Keratinocyte (primary cell): ENCODE data around the gene WNT7A. TPM values are rescaled to one million over a fixed set of nuclear protein-coding genes. Genes with fewer than 3 reads are reported as not detected.

Source experiments
- DNase-seq: peaks from one replicate; pipeline ENCODE4 v3.0.0-alpha.2; 2011; ENCODE audit warnings: low read depth, missing footprints, low spot score
- FAIRE-seq: peaks from 2 replicates; lab custom pipeline; 2011; peaks lifted over from hg19 to GRCh38; lab: Jason Lieb, UNC
- H2AFZ ChIP-seq: 2 replicates; pipeline ENCODE4 v1.6.0; 2012; ENCODE audit warnings: low read length, control low read depth, inconsistent platforms; ENCODE audit not compliant: control insufficient read depth
- H3K27ac ChIP-seq: 2 replicates; pipeline ENCODE4 v1.5.1; 2011; ENCODE audit warnings: low read length; ENCODE audit not compliant: control insufficient read depth, insufficient read depth
- H3K27me3 ChIP-seq: 3 replicates; pipeline ENCODE4 v1.6.0; 2011; ENCODE audit warnings: low read length; ENCODE audit not compliant: control insufficient read depth, insufficient read depth; ENCODE audit errors: extremely low read depth
- H3K36me3 ChIP-seq, 2 experiments: 2 replicates in 1 of 2; 3 replicates in 1 of 2; pipeline ENCODE4 v1.5.1; 2011; ENCODE audit warnings: low read length in 2 of 2, mild to moderate bottlenecking in 1 of 2; ENCODE audit not compliant: control insufficient read depth in 2 of 2, insufficient read depth in 2 of 2; ENCODE audit errors: extremely low read depth in 1 of 2
- H3K4me1 ChIP-seq: 3 replicates; pipeline ENCODE4 v1.5.1; 2011; ENCODE audit warnings: low read length; ENCODE audit not compliant: control insufficient read depth, insufficient read depth; ENCODE audit errors: extremely low read depth
- H3K4me2 ChIP-seq: 3 replicates; pipeline ENCODE4 v1.6.0; 2011; ENCODE audit warnings: low read depth, low read length; ENCODE audit not compliant: control insufficient read depth, insufficient read depth; ENCODE audit errors: extremely low read depth
- H3K4me3 ChIP-seq, 3 experiments: fragments of 200-600 bp in 1 of 3; sonication (generic) in 1 of 3; 2 replicates in 2 of 3; 3 replicates in 1 of 3; pipeline ENCODE4 v1.5.1; 2011 to 2016; ENCODE audit warnings: low read length in 3 of 3, mild to moderate bottlenecking in 3 of 3, control low read depth in 2 of 3, inconsistent platforms in 1 of 3, low read depth in 1 of 3, mixed read lengths in 1 of 3, mixed run types in 1 of 3, moderate library complexity in 1 of 3; ENCODE audit not compliant: control insufficient read depth in 2 of 3, insufficient read depth in 2 of 3; ENCODE audit errors: extremely low read depth in 1 of 3
- H3K79me2 ChIP-seq: 2 replicates; pipeline ENCODE4 v1.6.0; 2012; ENCODE audit warnings: low read length; ENCODE audit not compliant: control insufficient read depth, insufficient read depth
- H3K9ac ChIP-seq: 3 replicates; pipeline ENCODE4 v1.6.0; 2011; ENCODE audit warnings: low read length; ENCODE audit not compliant: control insufficient read depth, insufficient read depth; ENCODE audit errors: extremely low read depth
- H3K9me1 ChIP-seq: 3 replicates; pipeline ENCODE4 v1.6.0; 2011; ENCODE audit warnings: low read length; ENCODE audit not compliant: control insufficient read depth, insufficient read depth; ENCODE audit errors: extremely low read depth
- H3K9me3 ChIP-seq: 2 replicates; pipeline ENCODE4 v1.5.1; 2012; ENCODE audit warnings: low read depth, low read length; ENCODE audit not compliant: control insufficient read depth
- H4K20me1 ChIP-seq: 3 replicates; pipeline ENCODE4 v1.6.0; 2011; ENCODE audit warnings: low read length; ENCODE audit not compliant: control insufficient read depth, insufficient read depth; ENCODE audit errors: extremely low read depth
- CTCF ChIP-seq, 3 experiments: IDR thresholded peaks in 1 of 3; conservative IDR thresholded peaks in 1 of 3; optimal IDR thresholded peaks in 1 of 3; 2 replicates in 2 of 3; 3 replicates in 1 of 3; pipeline versions ENCODE3 to v1.5.1; 2011; ENCODE audit warnings: low read length in 3 of 3, mild to moderate bottlenecking in 3 of 3, moderate library complexity in 2 of 3, control low read depth in 1 of 3, inconsistent platforms in 1 of 3; ENCODE audit not compliant: insufficient read depth in 2 of 3; ENCODE audit errors: extremely low read depth in 1 of 3
- EZH2 ChIP-seq: IDR thresholded peaks from one replicate; pipeline ENCODE4 v1.6.1; 2012; ENCODE audit warnings: inconsistent platforms, mild to moderate bottlenecking, low read length, moderate library complexity
- dilution Hi-C: fragments of 300-500 bp; cut with MboI; formaldehyde crosslinking; loops from one replicate; pipeline ENCODE4 v1.7.0; 2020; ENCODE audit warnings: low sequenced_read_pairs; ENCODE audit not compliant: extremely low pct_ligation_motif_present
- polyA plus RNA-seq, 5 experiments: library from polyadenylated mRNA; depleted of rRNA in 3 of 5; stranded (reverse) in 3 of 5; stranded (forward) in 1 of 5; unstranded in 1 of 5; fragments of >200 nt; gene quantifications; 1 replicate in 1 of 5; 2 replicates in 3 of 5; 3 replicates in 1 of 5; pipeline versions ENCODE4 v1.2.1 to v1.2.3, GENCODE V29; 2011 to 2012; ENCODE audit warnings: missing spikeins in 2 of 5, low read depth in 1 of 5, low replicate concordance in 1 of 5

WNT7A gene
- polyA plus RNA-seq, 1 donor (not counting 4 experiments of a cell fraction or from before 2014, with no cell fraction given) = 20.3 TPM

DNA sequence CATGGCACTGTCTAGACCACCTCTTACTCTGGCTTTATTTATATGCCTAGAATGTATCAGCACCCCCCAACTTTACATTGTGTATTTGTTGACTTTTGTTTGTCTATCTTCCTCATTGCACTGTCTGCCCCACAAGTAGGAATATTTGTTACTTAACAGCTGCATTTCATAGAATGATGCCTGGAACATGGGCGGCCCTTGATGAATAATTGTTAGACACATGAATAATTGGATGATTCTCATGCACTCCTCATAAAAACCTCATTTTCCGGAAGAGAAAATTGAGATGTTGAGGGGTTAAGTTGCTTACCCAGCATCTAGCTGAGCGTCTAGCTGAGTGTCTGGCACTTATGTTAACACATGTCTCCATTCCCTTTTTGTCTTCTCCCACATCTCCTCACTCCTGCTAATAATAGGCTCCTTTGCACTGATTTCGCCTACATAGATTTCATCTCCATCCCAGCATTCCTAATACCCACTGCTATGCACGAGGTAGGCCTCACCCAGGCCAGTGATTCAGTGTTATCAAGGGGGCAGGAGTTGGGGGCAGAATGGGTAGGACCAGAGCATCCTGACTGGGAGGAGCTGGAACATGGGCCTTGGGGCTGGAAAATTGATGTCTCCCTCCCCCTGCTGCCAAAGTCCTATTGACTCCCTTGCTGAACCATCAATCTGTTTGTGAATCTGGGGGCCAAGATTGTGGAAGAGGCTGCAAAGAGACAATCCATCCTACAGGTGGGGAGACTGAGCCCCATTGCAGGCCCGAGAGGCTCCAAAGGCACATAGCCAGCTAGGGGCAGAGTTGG lies 7.8 kb upstream of the WNT7A start:
- H3K27me3 ChIP-seq = peaks cover 4% of the 10 kb centered on the region
- H3K4me3 ChIP-seq = no peak overlapping the region
- no peaks in the 10 kb centered on the region for H3K9me3 ChIP-seq
- peaks cover 19% of the 10 kb centered on the region for H3K4me1 ChIP-seq
- H2AFZ ChIP-seq = no peak overlapping the region
- H3K36me3 ChIP-seq = no peaks in the 10 kb centered on the region
- no peak for TF ChIP-seq CTCF (optimal IDR thresholded peaks at IDR 0.05 in 1 of 3, IDR thresholded peaks at IDR 0.05 in 1 of 3, conservative IDR thresholded peaks at IDR 0.05 in 1 of 3; ENCODE audit: extremely low read depth in 1 of 3, insufficient read depth in 2 of 3, low read length in 3 of 3)
- TF ChIP-seq EZH2 = no peak
- no peaks in the 10 kb centered on the region for H3K79me2 ChIP-seq
- dilution Hi-C loops = no loop called here
- DNase-seq (no peak), FAIRE-seq (no peak)
- no peak overlapping the region for H3K9ac ChIP-seq
- no peak overlapping the region for H3K27ac ChIP-seq
- H4K20me1 ChIP-seq = no peaks in the 10 kb centered on the region
- H3K9me1 ChIP-seq = no peaks in the 10 kb centered on the region
- no peak overlapping the region for H3K4me2 ChIP-seq

- peaks cover 16% of the 10 kb centered on the region for H3K4me1 ChIP-seq
- H3K36me3 ChIP-seq = no peaks in the 10 kb centered on the region
- FAIRE-seq (no peak), DNase-seq (no peak)
- H3K27me3 ChIP-seq = peaks cover 4% of the 10 kb centered on the region
- no peaks in the 10 kb centered on the region for H3K9me1 ChIP-seq
- no peak overlapping the region for H2AFZ ChIP-seq
- no peaks in the 10 kb centered on the region for H3K79me2 ChIP-seq
- no peak overlapping the region for H3K4me3 ChIP-seq
- dilution Hi-C loops = no loop called here
- no peak for TF ChIP-seq EZH2
- TF ChIP-seq CTCF (optimal IDR thresholded peaks at IDR 0.05 in 1 of 3, IDR thresholded peaks at IDR 0.05 in 1 of 3, conservative IDR thresholded peaks at IDR 0.05 in 1 of 3; ENCODE audit: extremely low read depth in 1 of 3, insufficient read depth in 2 of 3, low read length in 3 of 3) = no peak
- no peak overlapping the region for H3K4me2 ChIP-seq
- no peak overlapping the region for H3K27ac ChIP-seq
- no peak overlapping the region for H3K9ac ChIP-seq
- no peaks in the 10 kb centered on the region for H3K9me3 ChIP-seq
- no peaks in the 10 kb centered on the region for H4K20me1 ChIP-seq
Observed at GRCh38 chr3:13886593-13887129, 6.8 kb upstream of the WNT7A start.
